ENCODE results near the gene NACC2.

GRCh38 chr9:136043441-136043991 lies 51.6 kb downstream of the NACC2 start:
- TF ChIP-seq CTCF (conservative IDR thresholded peaks at IDR 0.05 in 1 of 2, IDR thresholded peaks at IDR 0.05 in 1 of 2; ENCODE audit: low read depth in 1 of 2, low read length in 2 of 2) (no peak), EZH2 (IDR thresholded peaks at IDR 0.05; ENCODE audit: low read length, missing control alignments) (no peak)

Measured in fibroblast of lung (primary cell).